ENCODE data around the gene INTS6.

INTS6 gene, protein sequence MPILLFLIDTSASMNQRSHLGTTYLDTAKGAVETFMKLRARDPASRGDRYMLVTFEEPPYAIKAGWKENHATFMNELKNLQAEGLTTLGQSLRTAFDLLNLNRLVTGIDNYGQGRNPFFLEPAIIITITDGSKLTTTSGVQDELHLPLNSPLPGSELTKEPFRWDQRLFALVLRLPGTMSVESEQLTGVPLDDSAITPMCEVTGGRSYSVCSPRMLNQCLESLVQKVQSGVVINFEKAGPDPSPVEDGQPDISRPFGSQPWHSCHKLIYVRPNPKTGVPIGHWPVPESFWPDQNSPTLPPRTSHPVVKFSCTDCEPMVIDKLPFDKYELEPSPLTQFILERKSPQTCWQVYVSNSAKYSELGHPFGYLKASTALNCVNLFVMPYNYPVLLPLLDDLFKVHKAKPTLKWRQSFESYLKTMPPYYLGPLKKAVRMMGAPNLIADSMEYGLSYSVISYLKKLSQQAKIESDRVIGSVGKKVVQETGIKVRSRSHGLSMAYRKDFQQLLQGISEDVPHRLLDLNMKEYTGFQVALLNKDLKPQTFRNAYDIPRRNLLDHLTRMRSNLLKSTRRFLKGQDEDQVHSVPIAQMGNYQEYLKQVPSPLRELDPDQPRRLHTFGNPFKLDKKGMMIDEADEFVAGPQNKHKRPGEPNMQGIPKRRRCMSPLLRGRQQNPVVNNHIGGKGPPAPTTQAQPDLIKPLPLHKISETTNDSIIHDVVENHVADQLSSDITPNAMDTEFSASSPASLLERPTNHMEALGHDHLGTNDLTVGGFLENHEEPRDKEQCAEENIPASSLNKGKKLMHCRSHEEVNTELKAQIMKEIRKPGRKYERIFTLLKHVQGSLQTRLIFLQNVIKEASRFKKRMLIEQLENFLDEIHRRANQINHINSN

DNA sequence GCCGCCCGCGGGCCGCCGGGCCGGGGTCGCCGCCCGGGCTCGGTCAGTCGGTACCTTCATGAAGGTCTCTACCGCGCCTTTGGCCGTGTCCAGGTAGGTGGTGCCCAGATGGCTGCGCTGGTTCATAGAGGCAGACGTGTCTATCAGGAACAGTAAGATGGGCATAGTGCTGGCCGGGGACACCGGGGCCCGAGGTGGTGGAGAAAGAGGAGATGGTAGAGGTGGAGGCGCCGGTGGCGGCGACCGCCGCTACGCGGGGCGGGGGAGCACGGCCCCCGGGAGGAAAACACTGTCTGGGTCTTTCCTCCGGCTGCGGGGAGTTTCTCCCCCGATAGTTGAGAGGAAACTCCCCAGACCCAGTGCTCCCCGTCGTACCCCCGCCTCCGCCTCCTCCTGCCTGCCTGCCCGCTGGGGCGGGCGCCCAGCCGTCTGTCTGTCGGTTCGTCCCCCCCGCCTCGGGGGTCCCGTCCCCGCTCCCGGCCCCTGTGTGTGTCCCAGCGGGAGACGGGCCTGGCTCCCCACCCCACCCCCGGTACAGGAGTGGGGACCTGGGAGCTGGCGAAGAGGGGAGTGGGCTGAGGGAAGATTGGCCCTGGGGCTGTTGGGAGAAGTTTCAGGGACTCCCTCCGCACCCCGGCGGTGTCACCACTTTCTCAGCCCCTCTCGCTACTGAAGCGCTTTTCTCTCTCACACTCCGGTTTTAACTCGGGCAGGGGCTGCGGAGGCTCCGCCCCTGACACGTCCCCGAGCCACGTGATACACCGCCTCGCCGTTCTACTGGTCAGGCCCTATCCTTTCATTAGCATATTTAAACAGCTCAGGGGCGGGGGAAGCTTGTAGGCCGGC is at the start of gene INTS6:
INTS6 (minus strand) TSS at position 676 of the 846 bp plus-strand sequence; CDS start at position 165, 511 bp downstream.
- no peak for TF ChIP-seq CTCF (IDR thresholded peaks at IDR 0.05)

- TF ChIP-seq CTCF (IDR thresholded peaks at IDR 0.05) = no peak
Measured at GRCh38 chr13:51502153-51502651, 49.4 kb upstream of the INTS6 start.

DNA sequence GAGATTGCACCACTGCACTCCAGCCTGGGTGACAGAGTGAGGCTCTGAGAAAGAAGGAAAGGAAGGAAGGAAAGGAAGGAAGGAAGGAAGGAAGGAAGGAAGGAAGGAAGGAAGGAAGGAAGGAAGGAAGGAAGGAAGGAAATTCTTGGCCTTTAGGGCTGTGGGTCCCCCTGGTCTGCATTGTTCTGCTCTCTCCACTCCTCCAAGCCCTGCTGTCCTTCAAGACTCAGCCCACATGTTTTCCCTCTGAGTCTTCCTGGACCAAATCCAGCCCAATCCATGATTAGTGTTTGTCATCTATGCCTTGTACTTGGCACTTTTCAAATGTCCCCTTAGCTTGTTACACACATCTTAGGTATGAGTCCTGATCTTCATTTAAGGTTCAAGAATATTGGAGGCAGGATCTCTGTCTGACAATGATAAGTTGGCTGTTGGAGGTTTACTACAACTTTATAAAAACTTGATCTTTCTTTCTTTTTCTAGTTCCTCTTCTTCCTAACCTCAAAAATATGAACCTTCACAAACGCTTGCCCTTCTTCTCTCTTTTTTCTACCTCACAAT is 48.8 kb upstream of the INTS6 start:
- no peak for TF ChIP-seq CTCF (IDR thresholded peaks at IDR 0.05)

DNA sequence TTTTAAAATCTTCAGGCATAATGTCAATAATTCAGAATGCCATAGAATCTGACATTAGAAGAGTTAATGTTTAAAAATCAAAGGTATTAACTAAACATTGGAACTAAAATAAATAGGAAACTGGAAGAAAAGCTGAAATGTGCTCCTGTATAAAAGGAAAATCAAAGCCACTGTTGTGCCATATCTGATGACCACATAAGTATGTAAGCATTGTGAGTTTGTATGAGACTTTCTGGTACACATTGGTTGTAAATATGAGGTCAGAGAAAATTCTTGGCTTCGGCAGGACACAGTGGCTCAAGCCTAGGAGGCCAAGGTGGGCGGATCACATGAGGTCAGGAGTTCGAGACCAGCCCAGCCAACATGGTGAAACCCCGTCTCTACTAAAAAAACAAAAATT is 48.3 kb upstream of the INTS6 start:
- TF ChIP-seq CTCF (IDR thresholded peaks at IDR 0.05) = no peak

- TF ChIP-seq CTCF (IDR thresholded peaks at IDR 0.05) = no peak
Measured at GRCh38 chr13:51500687-51501086, 47.9 kb upstream of the INTS6 start.

DNA sequence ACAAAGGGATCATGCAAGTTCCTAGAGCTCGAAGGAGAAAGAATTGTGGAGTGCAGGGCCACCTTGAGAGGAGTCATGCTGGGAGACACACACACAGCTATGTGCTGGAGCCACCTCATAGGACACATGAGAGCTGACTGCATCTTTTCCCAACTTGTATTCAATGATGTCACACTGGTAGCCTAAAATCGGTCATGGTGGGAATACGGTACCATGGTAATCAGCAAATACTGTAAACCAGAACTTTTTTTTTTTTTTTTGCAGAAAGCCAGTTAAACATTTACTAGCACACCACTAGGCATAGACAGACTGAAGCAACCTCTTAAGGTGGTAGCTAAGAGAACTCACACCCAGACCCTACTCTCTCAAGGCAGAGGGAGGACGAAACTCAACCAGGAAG is 47.0 kb upstream of the INTS6 start:
- no peak for TF ChIP-seq CTCF (IDR thresholded peaks at IDR 0.05)
